HG03066 (cell line): Measurements from ENCODE around the gene HUWE1.
A peak's percentile ranks its signal among the peaks of the same experiment; 100 is the strongest.
"Not testable (repeated sequence)": the region's sequence is repeated elsewhere in the genome, so short reads cannot be mapped to it uniquely, and the experiment has no call there.

Experiments
- ATAC-seq: cut with Tn5 transposase; IDR thresholded peaks from one replicate; pipeline ENCODE4 v1.9.1; 2021; ENCODE audit warnings: low read depth; ENCODE audit not compliant: unreplicated experiment

HUWE1 gene

DNA sequence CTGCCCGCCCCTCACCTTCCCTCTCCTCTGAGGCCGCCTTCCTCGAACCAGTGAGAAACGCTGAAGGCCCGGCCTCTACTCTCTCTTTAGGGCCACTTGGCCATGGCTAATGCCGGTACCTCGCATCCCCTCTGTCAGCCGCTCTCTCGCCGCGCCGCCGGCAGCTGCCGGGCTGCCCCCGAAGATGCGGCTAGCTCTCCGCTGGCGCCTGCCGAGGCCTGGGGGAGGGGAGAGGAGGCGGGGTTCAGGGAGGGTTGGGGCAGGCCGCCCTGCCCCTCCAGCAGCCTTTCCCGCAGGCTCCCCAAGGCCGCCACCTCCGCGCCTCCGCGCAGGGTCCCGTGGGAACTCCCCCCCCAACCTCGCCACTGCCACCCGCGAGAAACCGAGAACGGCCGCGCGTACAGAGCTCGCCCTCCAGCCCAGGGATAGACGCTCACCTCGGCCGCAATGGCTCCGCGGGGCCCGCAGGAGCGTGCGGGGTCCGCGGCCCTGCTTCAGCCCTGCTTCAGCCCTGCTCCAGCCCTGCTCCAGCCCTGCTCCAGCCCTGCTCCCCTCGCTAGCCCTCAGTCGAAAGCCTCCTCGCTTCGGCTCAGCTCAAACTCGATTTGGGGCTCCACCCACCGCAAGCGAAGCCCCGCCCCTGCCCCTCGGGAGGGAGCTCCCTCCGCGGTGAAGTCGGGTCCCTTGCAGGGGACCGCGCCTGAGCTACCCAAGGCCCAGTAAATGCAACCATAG is at the start of gene HUWE1:
TSS of gene HUWE1 (minus strand) at position 569 of the 735 bp plus-strand sequence. CDS start 32,612 bp downstream, outside the sequence.
- ATAC-seq, result peak; percentile 41

GRCh38 chrX:53732797-53733196 is 46.3 kb upstream of the HUWE1 start:
- no peak for ATAC-seq

DNA sequence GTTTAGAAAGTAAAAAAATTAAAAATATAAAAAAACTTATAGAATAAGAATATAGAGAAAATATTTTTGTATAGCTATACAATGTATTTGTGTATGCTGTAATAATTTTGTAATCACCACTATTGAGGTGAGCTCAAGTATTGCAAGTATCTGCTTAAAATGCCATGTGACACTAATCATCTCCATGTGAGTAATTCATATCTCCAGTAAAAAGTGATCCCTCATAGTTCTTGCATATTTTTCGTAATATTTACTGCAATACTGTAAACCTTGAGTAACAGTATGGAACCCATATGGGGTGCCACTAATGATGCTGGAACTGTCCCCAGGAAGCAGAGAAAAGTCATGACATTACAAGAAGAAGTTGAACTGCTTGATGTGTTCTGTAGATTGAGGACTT is 43.2 kb upstream of the HUWE1 start:
- no peak for ATAC-seq

DNA sequence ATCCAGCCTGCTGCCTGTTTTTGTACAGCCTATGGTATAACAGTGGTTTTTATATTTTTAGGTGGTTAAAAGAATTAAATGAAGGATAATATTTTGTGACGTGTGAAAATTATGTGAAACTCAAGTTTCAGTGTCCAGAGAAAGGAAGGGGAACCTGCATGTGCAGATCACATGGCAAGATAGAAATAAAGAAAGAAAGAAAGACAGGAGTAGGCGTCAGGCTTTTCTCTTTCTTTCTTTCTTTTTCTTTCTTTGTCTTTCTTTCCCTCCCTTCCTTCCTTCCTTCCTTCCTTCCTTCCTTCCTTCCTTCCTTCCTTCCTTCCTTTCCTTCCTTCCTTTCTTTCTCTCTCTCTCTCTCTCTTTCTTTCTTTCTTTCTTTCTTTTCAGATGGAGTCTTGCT is 42.0 kb upstream of the HUWE1 start:
- ATAC-seq, result no peak

DNA sequence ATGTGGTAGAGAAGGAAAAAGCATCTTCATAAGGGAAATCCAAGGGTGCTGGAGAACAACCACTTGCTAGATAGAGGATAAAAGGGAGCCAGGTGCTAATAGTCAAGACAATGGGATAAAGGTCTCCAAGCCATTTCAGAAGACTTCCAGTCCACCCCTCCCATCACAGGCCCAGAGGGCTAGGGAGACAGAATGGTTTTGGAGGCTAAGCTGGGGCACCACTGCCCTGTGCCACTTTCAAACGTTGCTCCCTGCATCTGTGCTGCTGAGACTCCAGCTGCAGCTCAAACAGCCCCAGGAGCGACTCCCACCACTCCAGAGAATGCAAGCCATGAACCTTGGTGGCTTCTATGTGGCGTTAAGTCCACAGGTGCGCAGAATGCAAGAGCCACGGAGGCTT is 38.4 kb upstream of the HUWE1 start:
- ATAC-seq, result no peak

DNA sequence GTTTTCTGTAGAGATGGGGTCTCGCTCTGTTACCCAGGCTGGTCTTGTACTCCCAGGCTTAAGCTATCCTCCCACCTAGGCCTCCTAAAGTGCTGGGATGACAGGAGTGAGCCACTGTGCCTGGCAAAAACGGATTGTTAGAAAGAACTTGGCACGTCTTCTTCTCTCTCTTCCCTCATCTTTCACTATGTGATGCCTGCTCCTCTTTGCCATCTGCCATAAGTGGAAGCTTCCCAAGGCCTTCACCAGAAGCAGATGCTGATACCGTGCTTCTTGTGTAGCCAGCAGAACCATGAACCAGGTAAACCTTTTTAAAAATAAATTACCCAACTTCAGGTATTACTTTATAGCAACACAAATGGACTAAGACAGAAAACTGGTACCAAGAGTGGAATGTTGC is 36.9 kb upstream of the HUWE1 start:
- no peak for ATAC-seq

GRCh38 chrX:53721610-53722009 is 35.1 kb upstream of the HUWE1 start:
- not testable (repeated sequence) for ATAC-seq

- not testable (repeated sequence) for ATAC-seq
Measured at GRCh38 chrX:53719666-53720065, 33.1 kb upstream of the HUWE1 start.

DNA sequence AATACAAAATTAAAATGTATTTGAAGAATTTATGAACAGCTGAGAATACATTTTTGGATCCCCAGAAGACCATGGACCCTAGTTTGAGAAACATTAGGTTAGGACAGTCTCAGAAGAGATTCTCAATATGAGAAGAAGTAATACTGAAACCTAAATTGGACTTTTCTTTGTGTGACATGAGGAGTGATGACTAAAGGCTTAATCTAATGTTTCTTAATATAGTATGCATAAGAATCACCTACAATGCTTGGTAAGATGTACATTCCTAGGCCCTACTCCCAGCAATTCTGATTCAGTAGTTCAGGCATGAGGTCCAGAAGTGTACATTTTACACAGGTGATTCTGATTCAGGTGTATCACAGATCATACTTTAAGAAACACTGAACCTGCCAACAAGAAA is 31.6 kb upstream of the HUWE1 start:
- ATAC-seq, result no peak

DNA sequence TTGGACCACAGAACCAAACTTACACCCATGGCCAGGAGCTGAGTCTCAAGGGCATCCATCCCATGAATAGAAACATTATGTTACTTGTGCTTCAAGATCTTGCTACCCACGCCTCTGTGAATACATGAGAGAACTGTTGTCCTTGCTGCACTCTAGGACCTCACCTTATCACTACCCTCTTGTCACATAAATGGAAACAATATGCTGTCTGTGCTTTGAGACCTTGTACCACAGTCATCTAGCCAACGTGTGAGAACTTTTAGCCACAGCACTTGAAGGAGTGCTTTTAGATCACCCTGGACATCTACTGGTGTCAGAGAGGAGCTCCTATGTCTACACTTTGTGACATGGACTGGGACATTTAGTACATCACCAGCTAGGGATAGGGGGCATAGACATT is 30.7 kb upstream of the HUWE1 start:
- ATAC-seq, result no peak

GRCh38 chrX:53716328-53717088 is 30.0 kb upstream of the HUWE1 start:
- ATAC-seq, result peak; percentile 40

DNA sequence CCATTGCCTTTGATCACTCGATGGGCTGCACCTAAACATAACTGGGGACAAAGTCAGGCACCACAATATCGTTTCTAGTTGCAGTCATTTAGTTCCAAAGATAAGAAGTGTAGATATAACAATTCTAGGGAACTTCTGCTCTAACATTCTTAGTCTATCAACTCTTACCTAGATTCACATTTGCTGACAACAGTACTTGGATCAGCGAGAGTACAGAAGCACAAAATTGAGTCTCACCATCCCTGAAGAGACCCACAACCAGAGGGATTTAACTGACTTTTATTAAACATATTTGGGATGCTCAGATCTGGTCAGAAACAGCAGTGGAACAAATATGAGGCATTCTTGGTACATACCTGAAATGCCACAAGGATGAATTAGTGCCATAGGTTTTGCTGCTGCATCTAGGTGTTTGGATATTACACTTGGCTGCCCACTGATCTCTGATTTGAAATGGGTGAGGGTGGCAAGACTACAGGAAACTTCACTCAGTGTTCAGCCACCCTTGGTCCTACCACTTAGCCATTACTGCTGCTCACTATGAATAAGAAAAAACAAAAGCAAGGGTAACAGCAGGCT is 28.9 kb upstream of the HUWE1 start:
- no peak for ATAC-seq

DNA sequence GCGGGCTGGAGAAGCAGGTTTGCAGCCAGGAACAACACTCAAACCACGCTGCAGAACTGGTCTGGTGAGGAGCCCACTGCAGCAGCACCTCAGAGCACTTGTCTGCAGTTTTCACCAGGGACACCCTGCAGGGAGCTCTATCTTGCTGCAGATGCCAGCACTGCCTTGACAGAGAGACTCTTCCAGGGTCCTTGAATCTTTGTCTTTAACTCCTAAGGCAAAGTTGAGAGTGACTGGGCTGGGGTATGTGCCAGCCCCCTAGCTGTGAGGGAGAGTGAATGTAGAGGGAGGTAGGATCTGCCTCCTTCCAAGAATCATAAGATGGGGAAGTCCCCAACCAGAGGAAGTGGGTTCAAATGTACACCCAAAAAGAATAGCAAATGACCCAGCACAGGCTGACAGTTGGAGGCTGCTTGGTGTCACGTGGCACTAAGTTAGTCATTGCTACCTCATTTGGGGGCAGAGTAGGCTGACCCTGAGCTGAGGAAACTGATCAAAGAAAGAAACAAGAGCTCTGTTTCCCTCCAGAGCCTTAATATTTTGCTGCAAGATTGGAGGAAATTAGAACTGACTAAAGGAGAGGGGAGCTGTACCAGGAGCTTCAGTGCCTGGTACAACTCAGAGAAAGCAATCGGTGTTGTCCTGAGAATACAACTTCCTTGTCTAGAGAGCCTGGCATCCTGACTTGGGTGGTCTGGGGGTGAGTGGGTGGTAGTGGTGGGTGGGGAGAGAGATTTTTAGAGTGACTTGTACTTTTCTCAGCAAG is 28.2 kb upstream of the HUWE1 start:
- ATAC-seq, result peak; percentile 78

DNA sequence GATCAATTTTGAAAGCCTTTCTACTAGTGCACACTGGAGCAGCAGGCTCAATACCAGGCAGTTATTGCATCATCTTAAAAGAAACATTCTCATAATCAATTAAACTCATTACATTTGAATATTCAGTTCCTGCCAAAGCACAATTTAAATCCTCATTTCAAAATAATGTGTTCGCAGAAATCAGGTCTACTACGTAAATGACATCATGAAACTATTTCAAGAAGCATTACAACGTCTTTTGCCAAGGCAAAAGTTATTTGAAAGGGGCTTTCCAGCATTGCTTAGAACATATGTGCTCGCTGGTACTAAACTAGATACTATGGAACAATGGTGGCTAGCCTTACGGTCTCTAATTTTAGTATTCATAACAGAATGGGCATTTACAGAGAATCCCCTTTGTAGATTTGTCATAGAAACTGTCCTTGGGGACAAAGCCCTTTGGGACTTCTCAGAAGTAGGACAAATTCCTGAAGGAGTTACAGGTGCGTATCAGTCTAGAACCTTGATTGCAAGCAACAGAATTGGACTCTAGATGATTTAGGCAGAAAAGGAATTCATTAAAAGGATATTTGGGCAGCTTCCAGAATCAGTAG is 27.6 kb upstream of the HUWE1 start:
- ATAC-seq, result peak; percentile 2

DNA sequence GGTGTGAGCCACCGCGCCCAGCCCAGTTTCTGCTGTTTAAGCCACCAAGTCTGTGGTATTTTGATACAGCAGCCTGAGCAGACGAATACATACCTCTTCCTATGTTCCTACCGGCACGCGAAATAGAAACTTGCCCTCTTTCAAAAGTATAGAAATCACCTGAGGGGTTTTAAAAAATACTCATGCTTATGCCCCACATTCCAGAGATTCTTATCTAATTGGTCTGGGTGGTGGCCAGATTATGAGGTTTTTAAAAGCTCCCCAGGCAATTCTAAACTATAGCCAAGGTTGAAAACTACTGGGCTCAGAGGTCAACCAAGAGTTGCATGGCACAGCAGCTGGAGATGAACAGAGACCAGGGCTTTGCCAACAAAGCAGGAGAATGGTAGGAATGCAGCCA is 24.9 kb upstream of the HUWE1 start:
- ATAC-seq, result no peak

DNA sequence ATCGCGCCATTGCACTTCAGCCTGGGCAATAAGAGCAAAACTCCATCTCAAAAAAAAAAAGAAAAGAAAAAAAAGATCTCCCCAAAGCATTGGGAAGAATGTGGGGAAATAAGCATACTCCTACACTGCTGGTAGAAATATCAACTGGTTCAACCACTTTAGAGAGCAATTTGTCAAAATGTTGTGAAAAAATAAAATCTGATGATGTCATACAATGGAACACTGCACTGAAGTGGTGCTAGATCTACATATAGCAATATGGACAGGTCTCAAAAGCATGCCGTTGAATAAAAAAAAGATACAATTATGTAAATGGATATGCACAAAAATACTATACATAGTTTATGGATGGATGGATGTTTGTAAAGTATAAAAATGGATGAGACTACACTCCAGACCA is 18.3 kb upstream of the HUWE1 start:
- no peak for ATAC-seq

DNA sequence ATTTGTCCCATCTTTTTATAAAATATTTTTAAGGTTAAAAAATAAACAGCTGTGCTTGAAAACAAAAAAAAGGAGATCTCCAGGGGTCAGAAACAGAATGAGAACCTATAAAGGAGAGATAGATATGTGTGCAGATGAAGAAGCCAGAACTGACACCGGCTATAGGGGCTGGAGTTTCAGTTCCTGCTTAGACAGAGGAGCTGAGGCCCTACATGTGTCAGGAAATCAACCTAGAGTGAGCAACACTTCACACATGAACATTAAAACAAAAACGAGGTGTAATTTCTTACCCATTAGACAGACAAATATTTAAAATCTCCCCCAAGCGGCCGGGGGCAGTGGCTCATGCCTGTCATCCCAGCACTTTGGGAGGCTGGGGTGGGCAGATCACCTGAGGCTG is 17.8 kb upstream of the HUWE1 start:
- peak; percentile 66 for ATAC-seq

DNA sequence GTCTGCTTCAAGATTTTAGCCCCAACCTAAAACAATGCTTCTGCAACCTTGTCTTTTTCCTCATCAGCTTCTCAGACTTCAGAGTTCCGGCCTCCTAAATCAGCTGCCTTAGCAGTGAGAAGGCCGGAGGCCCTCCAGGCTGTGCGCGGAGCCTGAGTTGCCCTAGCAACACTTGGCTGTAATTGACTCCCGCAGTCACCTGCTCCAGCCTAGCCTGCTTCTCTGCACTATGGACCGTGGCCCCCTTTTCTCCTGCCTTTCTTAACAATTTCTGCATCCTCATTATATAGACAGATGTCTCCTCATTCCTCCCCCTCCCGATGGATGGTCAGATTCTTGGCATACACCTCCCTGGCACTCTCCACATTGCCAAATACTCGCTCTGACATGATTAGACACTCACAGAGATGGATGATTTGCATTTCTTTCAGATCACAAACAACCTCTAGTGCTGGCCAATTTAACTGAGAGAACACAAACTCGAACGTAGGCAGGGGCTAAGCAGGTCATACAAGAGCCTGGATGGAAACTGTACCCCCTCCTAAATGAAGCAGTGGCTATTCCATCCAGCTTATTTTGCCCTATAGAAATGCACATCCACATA is 9.5 kb upstream of the HUWE1 start:
- ATAC-seq, result no peak

DNA sequence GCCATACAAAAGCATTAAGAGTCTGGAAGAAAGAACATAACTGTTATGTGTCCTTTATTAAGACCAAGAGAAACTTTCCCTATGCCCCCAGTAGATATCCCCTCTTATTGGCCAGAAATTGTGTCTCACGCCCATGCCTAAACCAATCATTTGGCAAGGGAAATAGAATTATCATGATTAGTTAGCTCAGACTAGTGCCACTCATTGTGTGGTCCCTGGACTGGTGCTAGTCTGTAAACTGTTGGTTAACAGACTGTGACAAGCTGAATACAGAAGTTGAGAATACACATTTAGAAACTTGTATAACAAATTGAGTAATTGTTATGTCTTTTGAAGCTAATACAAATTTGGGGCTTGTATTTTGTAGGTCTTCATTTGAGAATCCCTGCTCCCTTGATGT is 8.1 kb upstream of the HUWE1 start:
- ATAC-seq, result no peak

- no peak for ATAC-seq
Measured at GRCh38 chrX:53688300-53688699, 1.8 kb upstream of the HUWE1 start.
